H9 (cell line): Measurements from ENCODE around the gene RARG. TPM values are rescaled to one million over a fixed set of nuclear protein-coding genes. Genes with fewer than 3 reads are reported as not detected.

Experiments used
- DNase-seq: peaks from one replicate; pipeline ENCODE4 v3.0.0-alpha.2; 2017
- H2AFZ ChIP-seq: one replicate; pipeline ENCODE4 v1.6.1; 2013; ENCODE audit warnings: mild to moderate bottlenecking, low read length, control low read depth, moderate library complexity
- H2AK5ac ChIP-seq: 2 replicates; pipeline ENCODE4 v1.6.1; 2013; ENCODE audit warnings: low read length, control low read depth, mixed read lengths; ENCODE audit not compliant: insufficient read length
- H2BK120ac ChIP-seq: one replicate; pipeline ENCODE4 v1.6.1; 2013; ENCODE audit warnings: low read depth, mild to moderate bottlenecking, low read length, control low read depth, inconsistent platforms; ENCODE audit not compliant: poor library complexity, severe bottlenecking
- H2BK12ac ChIP-seq: 2 replicates; pipeline ENCODE4 v1.6.1; 2013; ENCODE audit warnings: low read length, control low read depth, mixed read lengths, low read depth; ENCODE audit not compliant: insufficient read length
- H2BK15ac ChIP-seq: 2 replicates; pipeline ENCODE4 v1.6.1; 2013; ENCODE audit warnings: low read depth, low read length, control low read depth
- H2BK20ac ChIP-seq: one replicate; pipeline ENCODE4 v1.6.1; 2013; ENCODE audit warnings: low read depth, mild to moderate bottlenecking, low read length, control low read depth, inconsistent platforms; ENCODE audit not compliant: poor library complexity, severe bottlenecking
- H2BK5ac ChIP-seq: 2 replicates; pipeline ENCODE4 v1.6.1; 2013; ENCODE audit warnings: low read length, control low read depth, mixed read lengths; ENCODE audit not compliant: insufficient read length
- H3K14ac ChIP-seq: 2 replicates; pipeline ENCODE4 v1.6.1; 2013; ENCODE audit warnings: low read length, control low read depth; ENCODE audit not compliant: insufficient read depth
- H3K18ac ChIP-seq: 2 replicates; pipeline ENCODE4 v1.6.1; 2013; ENCODE audit warnings: low read depth, mild to moderate bottlenecking, mixed read lengths, low read length, control low read depth; ENCODE audit not compliant: insufficient read length
- H3K23ac ChIP-seq: 2 replicates; pipeline ENCODE4 v1.6.1; 2013; ENCODE audit warnings: low read length, control low read depth, mixed read lengths, low read depth; ENCODE audit not compliant: insufficient read length
- H3K23me2 ChIP-seq: 2 replicates; pipeline ENCODE4 v1.6.1; 2013; ENCODE audit warnings: low read depth, mild to moderate bottlenecking, mixed read lengths, low read length, control low read depth; ENCODE audit not compliant: insufficient read length, poor library complexity, severe bottlenecking
- H3K27ac ChIP-seq: 2 replicates; pipeline ENCODE4 v1.5.1; 2013; ENCODE audit warnings: low read length, control low read depth, mixed read lengths, low read depth; ENCODE audit not compliant: insufficient read length
- H3K27me3 ChIP-seq: 2 replicates; pipeline ENCODE4 v1.6.1; 2013; ENCODE audit warnings: low read length, control low read depth, inconsistent platforms; ENCODE audit not compliant: insufficient read depth
- H3K4ac ChIP-seq: 2 replicates; pipeline ENCODE4 v1.6.1; 2013; ENCODE audit warnings: low read depth, mild to moderate bottlenecking, control low read depth, inconsistent platforms, low read length, moderate library complexity
- H3K4me1 ChIP-seq: 2 replicates; pipeline ENCODE4 v1.6.1; 2013; ENCODE audit warnings: low read length, control low read depth, inconsistent platforms; ENCODE audit not compliant: insufficient read depth
- H3K4me2 ChIP-seq: 2 replicates; pipeline ENCODE4 v1.6.1; 2013; ENCODE audit warnings: low read length, control low read depth, mixed read lengths; ENCODE audit not compliant: insufficient read length, insufficient read depth
- H3K56ac ChIP-seq: 2 replicates; pipeline ENCODE4 v1.6.1; 2013; ENCODE audit warnings: low read depth, mild to moderate bottlenecking, mixed read lengths, low read length, control low read depth; ENCODE audit not compliant: insufficient read length
- H3K79me1 ChIP-seq: 2 replicates; pipeline ENCODE4 v1.6.1; 2013; ENCODE audit warnings: low read depth, mild to moderate bottlenecking, moderate library complexity, low read length, control low read depth, inconsistent platforms; ENCODE audit not compliant: insufficient read depth, poor library complexity, severe bottlenecking
- H3K79me2 ChIP-seq: 2 replicates; pipeline ENCODE4 v1.6.1; 2013; ENCODE audit warnings: low read length, control low read depth, inconsistent platforms; ENCODE audit not compliant: insufficient read depth
- H3K9ac ChIP-seq: 2 replicates; pipeline ENCODE4 v1.6.1; 2013; ENCODE audit warnings: low read length, control low read depth, mixed read lengths; ENCODE audit not compliant: insufficient read length; ENCODE audit errors: extremely low read depth
- H3K9me3 ChIP-seq: one replicate; pipeline ENCODE4 v1.6.1; 2013; ENCODE audit warnings: low read depth, low read length, inconsistent platforms; ENCODE audit not compliant: control insufficient read depth
- H3T11ph ChIP-seq: one replicate; pipeline ENCODE4 v1.6.1; 2013; ENCODE audit warnings: mild to moderate bottlenecking, low read length, control low read depth, inconsistent platforms
- H4K20me1 ChIP-seq: one replicate; pipeline ENCODE4 v1.6.1; 2013; ENCODE audit not compliant: control insufficient read depth, insufficient read length, insufficient read depth
- H4K5ac ChIP-seq: 2 replicates; pipeline ENCODE4 v1.6.1; 2013; ENCODE audit warnings: low read depth, mild to moderate bottlenecking, mixed read lengths, low read length, control low read depth; ENCODE audit not compliant: insufficient read length
- H4K8ac ChIP-seq: replicated peaks from 2 replicates; pipeline ENCODE4 v1.6.1; 2013; ENCODE audit warnings: low read length, control low read depth, mixed read lengths, low read depth; ENCODE audit not compliant: insufficient read length
- H4K91ac ChIP-seq: 2 replicates; pipeline ENCODE4 v1.6.1; 2013; ENCODE audit warnings: low read depth, mild to moderate bottlenecking, moderate library complexity, mixed read lengths, low read length, control low read depth; ENCODE audit not compliant: insufficient read length
- H3K27ac Mint-ChIP-seq, 3 experiments: 2 replicates in 2 of 3; 3 replicates in 1 of 3; pipeline ENCODE4 v1.8.0; 2020 to 2021; ENCODE audit warnings: mixed read lengths in 3 of 3, mild to moderate bottlenecking in 1 of 3, moderate library complexity in 1 of 3
- H3K27me3 Mint-ChIP-seq: 2 replicates; pipeline ENCODE4 v1.8.0; 2021; ENCODE audit warnings: low read depth, mild to moderate bottlenecking, moderate library complexity, mixed read lengths
- H3K36me3 Mint-ChIP-seq, 3 experiments: 2 replicates in 2 of 3; 3 replicates in 1 of 3; pipeline ENCODE4 v1.8.0; 2020 to 2021; ENCODE audit warnings: low read depth in 3 of 3, mixed read lengths in 3 of 3; ENCODE audit not compliant: insufficient read depth in 1 of 3
- H3K4me1 Mint-ChIP-seq, 2 experiments: 2 replicates each; pipeline ENCODE4 v1.8.0; 2020; ENCODE audit warnings: mixed read lengths in 2 of 2
- H3K4me3 Mint-ChIP-seq, 2 experiments: 2 replicates in 1 of 2; 3 replicates in 1 of 2; pipeline ENCODE4 v1.8.0; 2020 to 2021; ENCODE audit warnings: mild to moderate bottlenecking in 2 of 2, mixed read lengths in 2 of 2, moderate library complexity in 1 of 2
- H3K9me3 Mint-ChIP-seq, 2 experiments: 2 replicates in 1 of 2; 3 replicates in 1 of 2; pipeline ENCODE4 v1.8.0; 2020; ENCODE audit warnings: mild to moderate bottlenecking in 2 of 2, mixed read lengths in 2 of 2, moderate library complexity in 1 of 2
- WGBS: extraction: QIAGEN DNeasy Blood & Tissue Kit; methylation state at CpG from one replicate; pipeline ENCODE4 v1.1.7; 2013; ENCODE audit warnings: missing lambda C conversion rate, low lambda C conversion rate, mixed read lengths; ENCODE audit not compliant: insufficient read length; ENCODE audit errors: extremely low coverage; 5-methylcytosine and 5-hydroxymethylcytosine counted together
- total RNA-seq: library from RNA; stranded (reverse); gene quantifications from 2 replicates; pipeline ENCODE4 v1.2.1, GENCODE V29; 2021
- TF ChIP-seq, protein P1 (sequence below): fragments of 200-600 bp; sonication (generic); conservative IDR thresholded peaks from 3 replicates; pipeline ENCODE4 v1.8.0; 2021; ENCODE audit warnings: antibody characterized with exemption, mild to moderate bottlenecking

The RARG gene
- total RNA-seq, 1 experiment from 2014 or later: 43.7 TPM

- H3K4me1 ChIP-seq: no peaks in the 10 kb centered on the region
- no peak overlapping the region for H2BK12ac ChIP-seq
- no peak overlapping the region for H3K9ac ChIP-seq
- TF ChIP-seq, protein P1, sequence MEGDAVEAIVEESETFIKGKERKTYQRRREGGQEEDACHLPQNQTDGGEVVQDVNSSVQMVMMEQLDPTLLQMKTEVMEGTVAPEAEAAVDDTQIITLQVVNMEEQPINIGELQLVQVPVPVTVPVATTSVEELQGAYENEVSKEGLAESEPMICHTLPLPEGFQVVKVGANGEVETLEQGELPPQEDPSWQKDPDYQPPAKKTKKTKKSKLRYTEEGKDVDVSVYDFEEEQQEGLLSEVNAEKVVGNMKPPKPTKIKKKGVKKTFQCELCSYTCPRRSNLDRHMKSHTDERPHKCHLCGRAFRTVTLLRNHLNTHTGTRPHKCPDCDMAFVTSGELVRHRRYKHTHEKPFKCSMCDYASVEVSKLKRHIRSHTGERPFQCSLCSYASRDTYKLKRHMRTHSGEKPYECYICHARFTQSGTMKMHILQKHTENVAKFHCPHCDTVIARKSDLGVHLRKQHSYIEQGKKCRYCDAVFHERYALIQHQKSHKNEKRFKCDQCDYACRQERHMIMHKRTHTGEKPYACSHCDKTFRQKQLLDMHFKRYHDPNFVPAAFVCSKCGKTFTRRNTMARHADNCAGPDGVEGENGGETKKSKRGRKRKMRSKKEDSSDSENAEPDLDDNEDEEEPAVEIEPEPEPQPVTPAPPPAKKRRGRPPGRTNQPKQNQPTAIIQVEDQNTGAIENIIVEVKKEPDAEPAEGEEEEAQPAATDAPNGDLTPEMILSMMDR: no peak
- H3K23ac ChIP-seq: no peak overlapping the region
- H3K4me1 Mint-ChIP-seq: 0 out of 4 replicates have a peak, but pooled peaks cover 0 to 3% of the 10 kb centered on the region in 2 experiments
- H3K4me2 ChIP-seq: no peak overlapping the region
- no peaks in the 10 kb centered on the region for H3K36me3 Mint-ChIP-seq
- H2BK5ac ChIP-seq: no peak overlapping the region
- H2AK5ac ChIP-seq: no peak overlapping the region
- no peaks in the 10 kb centered on the region for H3K79me2 ChIP-seq
- H2AFZ ChIP-seq: no peak overlapping the region
- H3K23me2 ChIP-seq: no peaks in the 10 kb centered on the region
- no peak overlapping the region for H3K4ac ChIP-seq
- H3K79me1 ChIP-seq: no peaks in the 10 kb centered on the region
- H3K27ac Mint-ChIP-seq: no peak overlapping the region; a peak in 1 of 7 replicates
- no peak overlapping the region for H2BK15ac ChIP-seq
- WGBS: no CpG with 5 or more reads among the region's 14 CpGs
- H3K9me3 ChIP-seq: no peaks in the 10 kb centered on the region
- peaks cover 97% of the 10 kb centered on the region for H3K27me3 Mint-ChIP-seq
- no peak overlapping the region for H3K14ac ChIP-seq
- no peak overlapping the region for H3K27ac ChIP-seq
- DNase-seq: no peak
- no peak overlapping the region for H2BK20ac ChIP-seq
- no peak overlapping the region for H3K18ac ChIP-seq
- H4K91ac ChIP-seq: no peak overlapping the region
- H3K56ac ChIP-seq: no peak overlapping the region
- H3K9me3 Mint-ChIP-seq: 0 out of 5 replicates have a peak, but pooled peaks cover 0 to 2% of the 10 kb centered on the region in 2 experiments
- peaks cover 18% of the 10 kb centered on the region; the same call in 1 of the 2 replicates for H3K27me3 ChIP-seq
- H2BK120ac ChIP-seq: no peak overlapping the region
- H4K5ac ChIP-seq: no peak overlapping the region
- no peak overlapping the region for H3T11ph ChIP-seq
- H4K8ac ChIP-seq: no peak overlapping the region
- no peak overlapping the region for H3K4me3 Mint-ChIP-seq
- no peaks in the 10 kb centered on the region for H4K20me1 ChIP-seq
Measured at GRCh38 chr12:53196486-53196885, 35.5 kb downstream of the RARG start.
